Non-pigmented ciliary epithelial cell (primary cell): ENCODE measurements around the gene IL10RA.

ENCODE experiments used
- DNase-seq: peaks from one replicate; pipeline ENCODE4 v3.0.0-alpha.2; 2010; ENCODE audit warnings: low read depth

Gene IL10RA

DNA sequence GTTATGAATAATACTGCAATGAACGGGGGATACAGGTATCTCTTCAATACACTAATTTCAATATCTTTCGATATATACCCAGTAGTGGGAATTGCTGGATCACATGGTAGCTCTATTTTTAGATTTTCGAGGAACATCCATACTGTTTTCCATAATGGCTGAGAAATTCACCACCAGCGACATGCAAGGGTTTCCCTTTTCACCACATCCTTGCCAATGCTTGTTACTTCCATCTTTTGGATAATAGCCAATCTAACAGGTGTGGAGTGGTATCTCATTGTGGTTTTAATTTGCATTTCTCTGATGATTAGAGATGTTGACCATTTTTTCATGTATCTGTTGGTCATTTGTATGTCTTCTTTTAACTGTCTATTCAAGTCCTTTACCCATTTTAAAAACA, 5.9 kb downstream of the IL10RA start:
- DNase-seq: no peak

DNA sequence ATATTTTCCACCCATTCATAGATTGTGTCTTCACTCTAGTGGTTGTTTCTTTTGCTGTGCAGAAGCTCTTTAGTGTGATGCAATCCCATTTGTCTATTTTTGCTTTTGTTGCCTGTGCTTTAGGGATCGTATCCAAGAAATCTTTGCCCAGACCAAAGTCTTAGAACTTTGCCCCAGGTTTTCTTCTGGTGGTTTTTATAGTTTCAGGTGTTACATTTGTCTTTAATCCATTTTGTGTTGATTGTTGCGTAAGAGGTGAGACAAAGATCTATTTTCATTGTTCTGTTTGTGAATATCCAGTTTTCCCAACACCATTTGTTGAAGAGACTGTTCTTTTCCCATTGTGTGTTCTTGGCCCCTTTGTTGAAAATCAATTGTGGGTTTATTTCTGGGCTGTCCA, 6.4 kb downstream of the IL10RA start:
- no peak for DNase-seq

DNA sequence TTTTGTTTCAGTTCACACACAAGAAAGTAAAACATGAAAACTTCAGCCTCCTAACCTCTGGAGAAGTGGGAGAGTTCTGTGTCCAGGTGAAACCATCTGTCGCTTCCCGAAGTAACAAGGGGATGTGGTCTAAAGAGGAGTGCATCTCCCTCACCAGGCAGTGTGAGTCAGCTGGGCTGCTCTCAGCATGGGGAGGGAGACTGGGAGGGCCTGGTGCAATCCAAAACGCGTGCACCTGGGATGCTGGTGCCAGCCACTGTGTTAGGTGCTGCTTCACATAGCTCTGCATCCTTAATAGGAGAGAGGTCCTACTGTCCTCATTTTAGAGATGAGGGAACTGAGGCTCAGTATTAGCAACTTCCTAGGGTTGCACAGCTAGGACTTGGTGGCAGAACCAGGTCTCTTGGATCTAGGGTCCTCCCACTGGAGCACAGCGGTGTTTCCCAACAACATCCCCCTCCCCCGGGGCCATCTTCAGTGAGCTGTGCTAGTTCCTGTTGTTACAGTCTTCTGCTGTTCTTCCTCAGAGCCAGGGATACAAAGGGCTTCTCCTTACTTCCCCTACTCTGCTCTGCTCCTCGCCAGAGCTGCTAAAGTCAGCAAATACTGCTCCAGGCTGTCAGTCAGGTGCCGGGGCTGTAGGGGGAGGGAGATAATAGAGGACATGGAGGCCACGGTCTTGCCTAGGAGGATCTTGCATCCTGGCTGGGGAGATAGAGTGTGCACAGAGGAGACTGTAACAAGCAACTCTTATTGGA, 8.0 kb downstream of the IL10RA start:
- DNase-seq: no peak

DNA sequence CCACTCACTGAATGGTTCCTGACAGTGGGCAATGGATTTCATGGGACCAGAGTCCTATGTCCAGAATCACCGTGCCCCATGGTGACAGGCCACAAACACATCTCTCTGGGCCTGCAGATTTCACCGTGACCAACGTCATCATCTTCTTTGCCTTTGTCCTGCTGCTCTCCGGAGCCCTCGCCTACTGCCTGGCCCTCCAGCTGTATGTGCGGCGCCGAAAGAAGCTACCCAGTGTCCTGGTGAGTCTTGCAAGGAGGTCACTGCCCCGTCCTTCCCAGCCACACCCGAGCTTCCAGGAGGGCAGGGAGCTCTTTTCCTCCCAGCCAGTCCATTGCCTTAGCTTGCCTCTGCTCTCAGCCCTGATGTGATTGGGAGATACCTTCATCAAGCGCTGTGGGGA, 9.3 kb downstream of the IL10RA start:
- no peak for DNase-seq

DNA sequence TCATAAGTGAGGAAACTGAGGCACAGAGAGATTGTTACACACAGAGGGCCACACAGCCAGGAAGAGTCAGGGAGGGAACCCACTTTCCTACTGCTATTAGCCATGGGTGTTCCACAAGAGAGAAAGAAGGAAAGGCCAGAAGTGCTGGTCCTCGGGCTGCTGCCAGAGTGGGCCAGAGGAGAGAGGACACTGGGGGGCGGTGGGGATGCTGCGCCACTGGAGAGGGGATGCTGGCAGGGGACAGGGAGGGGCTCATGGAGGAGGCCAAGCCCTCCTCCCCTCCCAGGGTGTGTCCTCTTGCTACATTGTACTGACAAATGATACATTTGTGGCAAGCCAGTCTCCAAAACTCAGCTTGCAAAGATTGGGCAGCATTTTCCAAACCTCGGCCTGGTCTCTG, 9.9 kb downstream of the IL10RA start:
- DNase-seq: no peak

DNA sequence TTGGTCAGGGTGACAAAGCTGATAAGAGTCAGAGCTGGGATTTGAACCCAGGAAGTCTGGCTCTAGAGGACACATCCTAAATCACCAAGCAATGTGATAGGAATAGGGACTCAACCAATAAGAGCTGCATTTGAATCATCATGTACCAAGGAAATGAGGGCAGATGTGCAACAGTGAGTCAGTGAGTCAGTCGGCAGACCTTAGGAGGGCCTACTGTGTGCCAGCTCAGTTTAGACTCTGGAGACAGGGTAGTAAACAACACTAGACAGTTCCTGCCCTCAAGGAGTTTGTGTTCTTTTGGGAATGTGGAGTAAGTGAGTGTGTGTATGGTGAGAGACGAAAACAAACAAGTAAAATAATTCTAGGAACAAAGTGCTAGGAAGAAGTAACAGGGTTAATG, 11.2 kb downstream of the IL10RA start:
- no peak for DNase-seq

DNA sequence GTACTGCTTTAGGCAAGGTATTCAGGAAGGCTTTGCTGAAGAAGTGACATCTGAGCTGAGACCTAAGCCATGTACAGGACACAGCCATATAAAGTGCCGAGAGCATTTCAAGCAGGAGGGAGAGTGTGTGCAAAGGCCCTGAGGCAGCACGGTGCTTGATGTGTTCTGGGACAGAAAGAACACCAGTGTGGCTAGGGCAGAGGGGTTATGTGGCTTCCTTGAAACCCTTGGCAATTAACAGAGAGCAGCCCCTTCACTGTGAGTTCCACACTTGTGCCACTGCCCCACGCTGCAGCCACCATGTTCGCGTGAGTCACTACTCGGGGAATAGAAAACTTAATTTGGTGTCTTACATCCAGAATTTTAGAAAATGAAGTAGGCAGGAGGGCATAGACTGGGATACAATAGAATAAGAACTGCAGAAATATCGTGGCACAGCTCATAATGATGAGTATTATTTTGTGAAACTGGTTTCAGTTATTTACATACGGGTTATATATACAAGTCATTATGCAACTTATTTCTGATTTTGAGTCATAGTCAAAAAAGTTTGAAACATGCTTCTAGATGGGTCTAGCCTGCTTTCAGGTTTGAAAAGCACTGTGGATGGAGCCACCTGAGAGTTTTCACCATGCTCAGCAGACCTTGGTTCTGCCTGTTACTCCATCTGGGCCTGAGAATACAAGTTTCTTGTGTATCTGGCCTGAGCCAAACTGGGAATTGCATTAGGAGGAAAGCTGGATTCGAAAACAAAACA, 11.8 kb downstream of the IL10RA start:
- no peak for DNase-seq

DNA sequence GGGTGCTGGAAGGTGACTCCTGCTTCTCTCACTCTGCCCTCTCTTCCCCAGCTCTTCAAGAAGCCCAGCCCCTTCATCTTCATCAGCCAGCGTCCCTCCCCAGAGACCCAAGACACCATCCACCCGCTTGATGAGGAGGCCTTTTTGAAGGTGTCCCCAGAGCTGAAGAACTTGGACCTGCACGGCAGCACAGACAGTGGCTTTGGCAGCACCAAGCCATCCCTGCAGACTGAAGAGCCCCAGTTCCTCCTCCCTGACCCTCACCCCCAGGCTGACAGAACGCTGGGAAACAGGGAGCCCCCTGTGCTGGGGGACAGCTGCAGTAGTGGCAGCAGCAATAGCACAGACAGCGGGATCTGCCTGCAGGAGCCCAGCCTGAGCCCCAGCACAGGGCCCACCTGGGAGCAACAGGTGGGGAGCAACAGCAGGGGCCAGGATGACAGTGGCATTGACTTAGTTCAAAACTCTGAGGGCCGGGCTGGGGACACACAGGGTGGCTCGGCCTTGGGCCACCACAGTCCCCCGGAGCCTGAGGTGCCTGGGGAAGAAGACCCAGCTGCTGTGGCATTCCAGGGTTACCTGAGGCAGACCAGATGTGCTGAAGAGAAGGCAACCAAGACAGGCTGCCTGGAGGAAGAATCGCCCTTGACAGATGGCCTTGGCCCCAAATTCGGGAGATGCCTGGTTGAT, 12.6 kb downstream of the IL10RA start:
- no peak for DNase-seq

DNA sequence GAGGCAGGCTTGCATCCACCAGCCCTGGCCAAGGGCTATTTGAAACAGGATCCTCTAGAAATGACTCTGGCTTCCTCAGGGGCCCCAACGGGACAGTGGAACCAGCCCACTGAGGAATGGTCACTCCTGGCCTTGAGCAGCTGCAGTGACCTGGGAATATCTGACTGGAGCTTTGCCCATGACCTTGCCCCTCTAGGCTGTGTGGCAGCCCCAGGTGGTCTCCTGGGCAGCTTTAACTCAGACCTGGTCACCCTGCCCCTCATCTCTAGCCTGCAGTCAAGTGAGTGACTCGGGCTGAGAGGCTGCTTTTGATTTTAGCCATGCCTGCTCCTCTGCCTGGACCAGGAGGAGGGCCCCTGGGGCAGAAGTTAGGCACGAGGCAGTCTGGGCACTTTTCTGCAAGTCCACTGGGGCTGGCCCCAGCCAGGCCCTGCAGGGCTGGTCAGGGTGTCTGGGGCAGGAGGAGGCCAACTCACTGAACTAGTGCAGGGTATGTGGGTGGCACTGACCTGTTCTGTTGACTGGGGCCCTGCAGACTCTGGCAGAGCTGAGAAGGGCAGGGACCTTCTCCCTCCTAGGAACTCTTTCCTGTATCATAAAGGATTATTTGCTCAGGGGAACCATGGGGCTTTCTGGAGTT, 13.3 kb downstream of the IL10RA start:
- DNase-seq: no peak

DNA sequence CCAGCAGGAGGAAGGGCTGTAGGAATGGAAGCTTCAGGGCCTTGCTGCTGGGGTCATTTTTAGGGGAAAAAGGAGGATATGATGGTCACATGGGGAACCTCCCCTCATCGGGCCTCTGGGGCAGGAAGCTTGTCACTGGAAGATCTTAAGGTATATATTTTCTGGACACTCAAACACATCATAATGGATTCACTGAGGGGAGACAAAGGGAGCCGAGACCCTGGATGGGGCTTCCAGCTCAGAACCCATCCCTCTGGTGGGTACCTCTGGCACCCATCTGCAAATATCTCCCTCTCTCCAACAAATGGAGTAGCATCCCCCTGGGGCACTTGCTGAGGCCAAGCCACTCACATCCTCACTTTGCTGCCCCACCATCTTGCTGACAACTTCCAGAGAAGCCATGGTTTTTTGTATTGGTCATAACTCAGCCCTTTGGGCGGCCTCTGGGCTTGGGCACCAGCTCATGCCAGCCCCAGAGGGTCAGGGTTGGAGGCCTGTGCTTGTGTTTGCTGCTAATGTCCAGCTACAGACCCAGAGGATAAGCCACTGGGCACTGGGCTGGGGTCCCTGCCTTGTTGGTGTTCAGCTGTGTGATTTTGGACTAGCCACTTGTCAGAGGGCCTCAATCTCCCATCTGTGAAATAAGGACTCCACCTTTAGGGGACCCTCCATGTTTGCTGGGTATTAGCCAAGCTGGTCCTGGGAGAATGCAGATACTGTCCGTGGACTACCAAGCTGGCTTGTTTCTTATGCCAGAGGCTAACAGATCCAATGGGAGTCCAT, 14.1 kb downstream of the IL10RA start:
- DNase-seq: no peak

DNA sequence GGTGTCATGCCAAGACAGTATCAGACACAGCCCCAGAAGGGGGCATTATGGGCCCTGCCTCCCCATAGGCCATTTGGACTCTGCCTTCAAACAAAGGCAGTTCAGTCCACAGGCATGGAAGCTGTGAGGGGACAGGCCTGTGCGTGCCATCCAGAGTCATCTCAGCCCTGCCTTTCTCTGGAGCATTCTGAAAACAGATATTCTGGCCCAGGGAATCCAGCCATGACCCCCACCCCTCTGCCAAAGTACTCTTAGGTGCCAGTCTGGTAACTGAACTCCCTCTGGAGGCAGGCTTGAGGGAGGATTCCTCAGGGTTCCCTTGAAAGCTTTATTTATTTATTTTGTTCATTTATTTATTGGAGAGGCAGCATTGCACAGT, 14.6 kb downstream of the IL10RA start:
- DNase-seq: no peak

DNA sequence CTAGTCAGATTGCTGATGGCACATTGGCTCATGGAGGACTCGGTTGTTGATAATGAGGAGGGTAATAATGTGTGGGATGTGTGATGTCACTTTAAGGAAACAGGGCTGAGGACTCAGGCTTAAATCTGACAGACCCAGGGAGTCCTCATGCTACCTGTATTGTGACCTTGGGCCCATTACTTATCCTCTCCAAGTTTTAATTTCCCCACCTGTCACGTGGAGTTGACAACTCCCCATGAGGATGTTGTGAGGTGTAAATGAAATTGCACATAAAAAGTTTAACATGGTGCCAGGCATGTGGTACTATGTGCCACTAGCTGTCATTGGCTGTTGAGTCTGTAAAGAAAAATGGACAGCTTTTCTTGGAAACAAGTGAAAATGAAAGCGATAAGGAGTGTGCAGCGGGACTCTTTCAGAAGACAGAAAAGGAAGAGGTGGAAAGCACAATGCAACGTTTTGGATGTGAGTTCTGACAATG, 15.3 kb downstream of the IL10RA start:
- no peak for DNase-seq

DNA sequence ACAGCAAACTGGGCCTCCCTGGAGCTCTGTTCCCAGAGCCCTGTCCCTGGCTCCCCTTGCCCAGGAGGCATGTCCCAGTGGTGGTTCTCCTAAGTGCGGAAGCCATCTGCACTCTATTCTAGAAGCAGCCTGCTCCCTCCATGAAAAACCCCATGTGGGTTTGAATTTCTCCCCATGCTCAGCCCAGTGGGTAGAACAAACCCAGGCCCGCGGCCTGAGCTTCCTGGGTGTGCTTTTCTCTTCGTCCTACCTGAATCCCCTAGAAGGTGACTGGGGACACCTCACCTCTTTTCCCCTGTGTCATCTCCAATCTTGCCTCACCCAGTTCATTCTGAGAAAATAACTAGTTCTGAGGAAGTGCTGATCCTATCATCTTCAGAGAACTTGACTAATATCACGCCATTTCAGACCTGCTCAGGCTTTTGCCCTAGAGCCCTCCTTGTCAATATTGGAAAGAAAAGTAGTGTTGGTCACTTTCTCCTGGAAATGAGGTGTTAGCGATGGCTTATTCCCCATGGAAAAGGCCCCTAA, 15.9 kb downstream of the IL10RA start:
- no peak for DNase-seq

DNA sequence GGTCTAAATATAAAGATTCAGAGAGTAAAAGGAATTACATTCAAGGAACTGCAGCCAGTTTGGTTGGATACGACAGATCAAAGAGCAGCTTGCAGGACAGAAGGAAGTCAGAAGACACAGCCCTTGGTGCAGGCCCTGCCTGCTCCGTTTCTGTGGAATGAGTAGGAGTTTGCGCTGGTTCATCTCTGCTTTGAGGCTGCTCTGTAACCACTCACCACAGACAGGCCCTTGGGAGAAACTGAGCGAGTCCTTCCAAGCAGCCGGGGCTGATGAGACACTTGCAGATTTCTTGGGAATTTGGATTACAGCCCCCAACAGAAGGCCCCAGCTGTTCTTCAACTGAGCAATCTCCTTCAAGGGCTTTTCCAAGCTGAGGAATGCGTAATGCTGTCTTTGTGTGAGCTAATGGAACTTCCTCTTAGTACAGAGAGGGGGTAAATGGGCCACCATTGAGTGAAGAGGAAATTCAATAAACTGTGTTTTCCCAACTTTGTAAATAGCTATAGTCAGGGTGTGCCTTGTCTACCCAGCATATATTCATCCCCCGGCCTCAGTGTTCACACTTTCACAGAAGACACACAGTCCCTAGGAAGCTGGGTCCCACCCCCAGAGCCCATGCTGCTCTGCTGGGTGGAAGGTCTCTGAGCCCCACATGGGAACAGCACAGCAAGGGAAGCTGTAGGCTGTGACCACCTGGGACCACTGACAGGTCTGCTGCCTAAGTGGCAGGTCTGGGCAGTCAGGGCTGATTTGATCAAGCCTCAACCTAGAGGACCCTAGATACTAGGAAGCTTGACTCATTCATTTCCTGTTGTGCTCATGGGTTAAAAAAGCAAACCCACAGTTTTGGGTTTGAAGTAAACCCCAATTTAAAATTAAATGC, 16.6 kb downstream of the IL10RA start:
- no peak for DNase-seq

DNA sequence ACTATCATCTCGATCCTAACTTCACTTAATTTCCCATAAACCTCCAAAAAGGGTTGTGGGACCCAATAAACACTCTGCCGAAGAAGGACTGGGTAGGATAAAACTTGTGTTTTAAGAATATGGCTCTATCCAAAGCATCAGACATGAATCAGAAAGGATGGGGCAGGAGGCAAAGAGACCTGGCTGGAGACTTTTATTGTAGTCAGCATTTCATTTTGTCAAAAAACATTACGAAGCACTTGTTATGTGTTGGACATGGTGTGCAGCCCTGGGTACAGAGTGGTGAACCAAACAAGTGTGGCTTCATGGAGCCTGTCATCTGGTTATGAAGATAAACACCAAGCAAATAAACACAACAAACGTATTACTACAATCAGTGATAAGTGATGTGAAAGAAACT, 17.3 kb downstream of the IL10RA start:
- no peak for DNase-seq

DNA sequence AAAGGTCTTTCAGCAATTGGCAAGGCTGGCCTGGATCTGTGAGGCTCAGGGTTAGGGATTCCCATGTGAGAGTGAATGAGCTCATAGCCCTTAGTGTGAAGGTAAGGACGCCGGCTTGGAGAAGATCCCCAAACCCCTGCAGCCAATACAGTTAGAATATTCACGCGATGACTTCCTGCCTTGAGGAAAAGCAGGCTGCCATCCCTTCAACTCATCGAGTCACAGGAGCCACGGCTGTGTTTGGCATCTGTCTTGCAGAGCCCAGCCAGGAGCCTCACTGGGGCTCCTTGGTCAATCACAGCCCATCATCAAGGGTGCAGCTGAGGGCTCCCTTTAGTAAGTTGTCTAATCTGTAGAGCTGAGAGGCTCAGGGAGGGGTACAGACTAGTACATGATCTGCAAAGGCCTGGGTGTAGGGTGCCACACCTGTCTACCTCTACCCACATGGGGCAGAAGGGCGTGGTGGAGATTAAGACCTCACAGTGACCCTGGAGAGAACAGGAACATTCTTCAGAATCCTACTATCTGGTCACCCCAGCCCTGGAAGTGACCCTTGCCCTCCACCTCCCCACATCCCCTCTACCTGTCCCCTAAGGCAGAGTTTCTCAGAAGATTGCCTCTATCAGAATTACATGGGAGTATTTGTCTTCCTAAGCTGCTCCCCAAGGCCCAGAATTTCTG, 18.5 kb downstream of the IL10RA start:
- no peak for DNase-seq

DNA sequence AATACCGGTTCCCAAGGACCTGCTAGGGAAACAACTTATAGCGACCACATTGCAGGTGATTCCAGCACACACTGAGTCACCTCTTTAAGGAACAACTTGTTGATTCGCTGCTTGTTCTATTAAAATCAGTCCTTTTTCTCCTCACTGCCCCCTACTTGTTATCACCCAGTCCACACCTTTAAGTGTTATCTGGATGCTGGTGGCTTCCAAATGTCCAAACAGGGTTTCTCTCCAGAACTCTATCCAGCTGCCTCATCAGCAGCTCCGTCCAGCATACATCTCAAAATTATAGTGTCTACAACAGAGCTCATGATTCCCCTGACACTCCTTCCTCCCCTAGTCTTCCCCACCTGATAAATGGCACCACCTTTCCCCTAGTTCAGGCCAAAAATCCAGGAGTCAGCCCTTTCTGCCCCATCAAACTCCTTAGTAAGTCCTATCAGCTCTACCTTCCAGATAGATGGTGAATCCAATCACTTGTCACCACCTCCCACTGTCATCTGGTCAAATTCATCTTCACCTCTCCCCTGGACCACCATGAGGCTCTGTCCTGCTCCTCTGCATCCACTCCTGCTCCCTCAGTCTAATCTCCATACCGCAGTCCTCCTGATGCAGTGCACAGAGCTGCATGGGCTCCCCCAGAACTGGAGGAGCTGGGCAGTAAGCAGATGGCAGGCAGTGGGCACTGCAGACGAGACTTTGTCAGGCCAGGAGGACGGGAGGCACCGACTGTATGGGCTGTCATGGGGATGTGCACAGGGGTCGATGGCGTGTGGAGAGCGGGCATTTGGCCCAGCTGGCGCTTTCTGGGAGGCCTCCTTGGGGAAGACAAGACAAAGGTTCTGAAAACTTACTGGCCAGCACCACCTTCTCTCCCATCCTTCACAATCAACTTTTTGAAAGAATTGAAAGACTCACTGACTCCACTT, 19.3 kb downstream of the IL10RA start:
- no peak for DNase-seq

DNA sequence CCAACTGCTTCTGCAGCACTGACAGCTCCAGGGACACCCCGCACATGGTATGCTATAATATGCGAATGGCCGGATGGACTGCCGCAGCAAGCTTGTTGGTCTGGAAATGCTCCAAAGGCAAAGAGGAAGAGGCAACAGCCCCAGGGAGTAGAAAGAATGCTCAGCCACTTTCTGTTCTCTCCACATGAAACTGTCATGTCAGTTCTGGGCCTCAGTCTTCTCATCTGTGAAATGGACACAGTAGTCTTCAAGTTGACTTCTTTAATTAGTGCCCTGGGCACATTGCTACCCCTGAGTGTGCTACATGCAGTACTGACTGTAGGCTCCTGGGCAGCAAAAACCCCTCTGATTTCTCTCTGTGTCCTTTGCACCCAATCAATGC, 19.9 kb downstream of the IL10RA start:
- no peak for DNase-seq

DNA sequence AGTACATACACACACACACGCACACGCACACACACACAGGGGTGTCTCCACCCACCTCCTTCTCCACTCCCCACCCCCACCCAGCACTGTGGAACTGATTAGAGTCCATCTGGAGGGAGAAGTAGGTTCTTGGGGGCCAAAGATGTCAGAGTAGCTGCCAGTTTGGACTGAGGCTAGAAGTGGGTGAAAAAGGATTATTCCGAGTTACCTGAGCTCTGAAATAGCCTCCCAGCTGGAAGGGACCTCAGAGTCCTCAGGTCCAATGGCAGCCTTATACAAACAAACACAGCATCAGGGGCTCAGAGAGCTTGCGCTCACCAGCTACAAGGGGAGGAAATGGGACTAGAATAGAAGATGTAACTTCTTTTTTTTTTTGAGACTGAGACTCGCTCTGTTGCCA, 20.8 kb downstream of the IL10RA start:
- DNase-seq: no peak
